Type B pancreatic cell (in vitro differentiated cells): Measurements from ENCODE around the gene MAP2K6. TPM values are rescaled to one million over a fixed set of nuclear protein-coding genes. Genes with fewer than 3 reads are reported as not detected.
A peak's percentile ranks its signal among the peaks of the same experiment; 100 is the strongest.

Experiments
- DNase-seq: peaks from one replicate; pipeline ENCODE4 v3.0.0; 2021; ENCODE audit warnings: mixed read lengths; ENCODE audit not compliant: unreplicated experiment; ENCODE audit errors: extremely low spot score
- H3K27ac Mint-ChIP-seq: 2 replicates; pipeline ENCODE4 v1.8.0; 2021; ENCODE audit warnings: mild to moderate bottlenecking, mixed read lengths
- H3K27me3 Mint-ChIP-seq: 2 replicates; pipeline ENCODE4 v1.8.0; 2021; ENCODE audit warnings: mixed read lengths
- H3K36me3 Mint-ChIP-seq: 2 replicates; pipeline ENCODE4 v1.8.0; 2021; ENCODE audit warnings: mixed read lengths
- H3K4me1 Mint-ChIP-seq: one replicate; pipeline ENCODE4 v1.8.0; 2021; ENCODE audit warnings: mixed read lengths; ENCODE audit not compliant: unreplicated experiment
- H3K4me3 Mint-ChIP-seq: 2 replicates; pipeline ENCODE4 v1.8.0; 2021; ENCODE audit warnings: mild to moderate bottlenecking, mixed read lengths
- H3K9me3 Mint-ChIP-seq: 2 replicates; pipeline ENCODE4 v1.8.0; 2021; ENCODE audit warnings: mixed read lengths
- total RNA-seq: library from RNA; stranded (reverse); gene quantifications from 2 replicates; pipeline ENCODE4 v1.2.1, GENCODE V29; 2021; ENCODE audit warnings: low replicate concordance
- TF ChIP-seq, protein P1 (sequence below): fragments of 200-600 bp; sonication (generic); conservative IDR thresholded peaks from 2 replicates; pipeline ENCODE4 v1.5.0; 2021; ENCODE audit warnings: antibody characterized with exemption, mild to moderate bottlenecking

The MAP2K6 gene
- total RNA-seq, 1 donor from 2014 or later = 28.8 TPM

DNA sequence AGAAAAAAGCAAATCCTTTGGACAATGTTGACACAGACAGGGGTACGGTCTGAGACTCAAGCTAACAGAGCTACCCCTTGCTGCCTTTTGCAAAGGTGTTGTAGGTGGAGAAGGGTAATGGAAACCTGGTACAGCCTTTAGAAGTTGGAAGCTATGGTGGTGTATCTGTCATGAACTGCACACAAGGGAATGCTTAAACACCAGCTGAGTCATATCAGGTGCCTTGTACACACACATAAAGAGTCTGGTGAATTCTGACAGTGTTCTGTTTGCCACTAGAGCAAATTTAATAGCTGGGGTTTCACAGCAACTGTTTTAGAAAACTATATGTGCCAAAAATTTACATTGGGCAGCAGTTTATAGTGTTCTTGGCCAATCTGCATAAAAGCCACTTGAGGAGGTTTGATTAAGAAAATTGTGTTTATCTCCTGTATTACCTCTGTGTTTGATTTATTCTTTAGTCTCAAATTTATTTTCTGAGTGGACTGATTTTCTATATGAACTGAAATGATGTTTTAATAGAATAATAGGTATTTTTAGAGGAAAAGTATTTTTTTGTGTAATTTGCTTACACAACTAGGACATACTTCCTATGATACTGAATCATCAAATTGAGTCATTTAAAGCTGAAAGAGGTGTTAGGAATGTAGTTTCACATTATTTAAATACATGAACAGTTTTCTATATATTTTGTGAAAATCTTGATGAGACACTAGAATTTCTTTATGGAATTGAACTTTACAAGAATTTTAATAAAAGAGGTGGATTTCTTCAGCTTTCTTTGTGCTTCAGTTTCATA lies 136.9 kb downstream of the MAP2K6 start:
- Mint-ChIP-seq H3K4me3 (no peak overlapping the region), H3K9me3 (peaks cover 5% of the 10 kb centered on the region), H3K36me3 (peaks cover 16% of the 10 kb centered on the region), H3K27ac (no peak overlapping the region), H3K4me1 (peaks cover 4% of the 10 kb centered on the region), H3K27me3 (no peaks in the 10 kb centered on the region)
- DNase-seq = no peak
- TF ChIP-seq, protein P1, sequence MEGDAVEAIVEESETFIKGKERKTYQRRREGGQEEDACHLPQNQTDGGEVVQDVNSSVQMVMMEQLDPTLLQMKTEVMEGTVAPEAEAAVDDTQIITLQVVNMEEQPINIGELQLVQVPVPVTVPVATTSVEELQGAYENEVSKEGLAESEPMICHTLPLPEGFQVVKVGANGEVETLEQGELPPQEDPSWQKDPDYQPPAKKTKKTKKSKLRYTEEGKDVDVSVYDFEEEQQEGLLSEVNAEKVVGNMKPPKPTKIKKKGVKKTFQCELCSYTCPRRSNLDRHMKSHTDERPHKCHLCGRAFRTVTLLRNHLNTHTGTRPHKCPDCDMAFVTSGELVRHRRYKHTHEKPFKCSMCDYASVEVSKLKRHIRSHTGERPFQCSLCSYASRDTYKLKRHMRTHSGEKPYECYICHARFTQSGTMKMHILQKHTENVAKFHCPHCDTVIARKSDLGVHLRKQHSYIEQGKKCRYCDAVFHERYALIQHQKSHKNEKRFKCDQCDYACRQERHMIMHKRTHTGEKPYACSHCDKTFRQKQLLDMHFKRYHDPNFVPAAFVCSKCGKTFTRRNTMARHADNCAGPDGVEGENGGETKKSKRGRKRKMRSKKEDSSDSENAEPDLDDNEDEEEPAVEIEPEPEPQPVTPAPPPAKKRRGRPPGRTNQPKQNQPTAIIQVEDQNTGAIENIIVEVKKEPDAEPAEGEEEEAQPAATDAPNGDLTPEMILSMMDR = no peak

DNA sequence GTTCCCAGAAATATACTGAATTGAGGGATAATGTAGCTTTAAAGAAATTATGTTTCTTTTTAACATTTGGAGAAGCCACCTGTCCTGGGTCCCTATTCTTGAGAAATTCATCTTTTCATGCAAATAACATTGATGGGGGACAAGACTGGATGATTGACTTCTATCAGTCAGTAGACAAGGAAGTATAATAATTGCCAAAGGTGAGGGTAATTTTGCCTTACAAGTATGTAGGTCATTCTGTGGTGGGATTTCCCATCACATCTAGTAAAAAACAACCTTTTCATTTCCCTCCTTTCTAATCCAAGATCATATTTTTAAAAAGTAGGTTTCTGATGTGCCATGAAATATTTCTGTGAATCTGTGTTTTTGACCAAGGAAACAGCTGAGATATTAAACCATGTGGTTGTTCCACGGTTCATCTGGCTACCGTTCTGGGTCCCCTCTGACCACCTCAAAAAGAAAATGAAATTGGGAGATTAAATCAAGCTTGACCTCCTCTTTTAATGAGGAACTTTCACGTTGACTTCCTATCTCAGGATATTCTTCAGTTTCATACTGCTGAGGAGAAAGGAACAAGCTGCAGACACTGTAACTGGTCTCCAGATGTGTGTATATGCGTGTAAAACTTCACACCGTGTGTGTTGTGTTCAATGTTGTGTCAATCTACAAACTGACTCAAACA lies 138.6 kb downstream of the MAP2K6 start:
- peaks cover 9% of the 10 kb centered on the region for H3K36me3 Mint-ChIP-seq
- H3K4me1 Mint-ChIP-seq = peaks cover 4% of the 10 kb centered on the region
- TF ChIP-seq, protein P1 = no peak
- H3K9me3 Mint-ChIP-seq = peaks cover 5% of the 10 kb centered on the region
- DNase-seq = no peak
- H3K27ac Mint-ChIP-seq = no peak overlapping the region
- H3K4me3 Mint-ChIP-seq = no peak overlapping the region
- no peaks in the 10 kb centered on the region for H3K27me3 Mint-ChIP-seq

DNA sequence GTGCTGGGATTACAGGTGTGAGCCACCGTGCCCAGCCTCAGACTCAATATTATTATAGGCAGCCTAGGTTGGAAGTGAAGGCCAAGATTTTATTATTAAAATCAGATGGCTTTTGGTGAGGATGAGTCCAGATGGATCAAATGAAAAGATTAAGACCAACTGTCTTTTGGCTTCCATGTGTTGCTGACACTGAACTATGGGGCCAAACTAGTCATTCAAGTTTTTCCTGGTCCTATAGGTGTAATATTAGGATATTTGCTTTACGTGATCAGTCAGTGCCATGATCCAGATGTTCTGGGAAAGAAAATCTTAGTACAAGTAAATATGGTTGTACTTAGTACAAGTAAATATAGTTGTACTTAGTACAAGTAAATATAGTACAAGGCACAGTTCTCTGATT lies 140.6 kb downstream of the MAP2K6 start:
- H3K36me3 Mint-ChIP-seq = peaks cover 9% of the 10 kb centered on the region
- TF ChIP-seq, protein P1 = no peak
- peaks cover 5% of the 10 kb centered on the region for H3K9me3 Mint-ChIP-seq
- H3K4me3 Mint-ChIP-seq = no peak overlapping the region
- no peaks in the 10 kb centered on the region for H3K27me3 Mint-ChIP-seq
- no peak overlapping the region for H3K27ac Mint-ChIP-seq
- peaks cover 4% of the 10 kb centered on the region for H3K4me1 Mint-ChIP-seq
- no peak for DNase-seq

DNA sequence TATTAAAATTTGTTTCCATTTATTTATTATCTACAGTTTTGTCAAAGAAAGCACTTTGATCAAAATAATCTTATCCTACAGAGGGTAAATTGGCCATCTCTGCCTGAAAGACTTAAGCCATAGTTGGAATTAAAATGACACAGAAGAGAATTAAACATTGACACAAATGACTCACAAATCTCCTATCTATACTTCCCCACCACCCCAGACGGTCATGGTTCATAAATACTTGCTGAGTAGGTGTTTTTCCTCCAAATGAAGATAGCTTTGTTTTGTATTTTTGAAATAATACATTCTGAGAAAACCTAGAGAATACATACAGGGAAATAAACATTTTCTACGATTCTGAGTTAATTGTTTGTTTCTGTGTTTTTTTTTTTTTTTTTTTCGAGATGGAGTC lies 142.8 kb downstream of the MAP2K6 start:
- H3K36me3 Mint-ChIP-seq = peaks cover 5% of the 10 kb centered on the region
- DNase-seq = no peak
- peaks cover 4% of the 10 kb centered on the region for H3K4me1 Mint-ChIP-seq
- peaks cover 5% of the 10 kb centered on the region for H3K9me3 Mint-ChIP-seq
- H3K4me3 Mint-ChIP-seq = no peak overlapping the region
- H3K27me3 Mint-ChIP-seq = no peaks in the 10 kb centered on the region
- TF ChIP-seq, protein P1 = no peak
- no peak overlapping the region for H3K27ac Mint-ChIP-seq

DNA sequence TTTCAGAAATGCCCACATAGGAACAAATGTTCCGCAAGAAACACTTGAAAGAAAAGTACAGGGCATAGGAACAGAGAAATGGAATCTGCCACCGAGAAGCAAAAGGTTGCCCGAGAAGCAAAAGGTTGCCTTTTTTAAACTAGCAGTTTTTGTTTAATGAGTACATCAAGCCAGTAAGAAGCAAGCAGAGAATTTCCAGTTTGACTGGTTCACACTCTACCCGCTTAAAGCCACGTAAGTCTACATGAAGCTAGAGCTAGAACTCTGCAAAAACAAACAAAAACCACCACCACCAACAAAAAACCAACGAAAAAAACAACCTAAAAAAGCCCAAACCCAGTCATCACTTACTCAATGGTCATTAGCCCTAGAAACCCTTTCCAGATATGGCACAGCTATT lies 144.3 kb downstream of the MAP2K6 start:
- Mint-ChIP-seq H3K27ac (no peak overlapping the region), H3K36me3 (peaks cover 3% of the 10 kb centered on the region), H3K4me1 (peaks cover 4% of the 10 kb centered on the region), H3K27me3 (no peaks in the 10 kb centered on the region), H3K4me3 (peak overlapping the region; percentile 48), H3K9me3 (peaks cover 3% of the 10 kb centered on the region)
- DNase-seq = no peak
- TF ChIP-seq, protein P1 = no peak
